Left lung (tissue), 10 donors: ENCODE results near the gene SEC22A. TPM values are rescaled to one million over a fixed set of nuclear protein-coding genes. Genes with fewer than 3 reads are reported as not detected.
A peak's percentile ranks its signal among the peaks of the same experiment; 100 is the strongest.

Experiments
- ATAC-seq: fragments of 200-7000 bp; cut with Tn5 transposase; one replicate; pipeline ENCODE4 v1.9.1; 2020; ENCODE audit warnings: moderate library complexity
- DNase-seq, 4 donors: peaks; one replicate each; pipeline ENCODE4 v3.0.0-alpha.2; 2013 to 2020
- H3K27ac ChIP-seq, 2 donors: fragments of 200-600 bp; sonication (generic) in 1 of 2; one replicate each; pipeline versions ENCODE4 v1.5.0 to v1.8.0; 2020 to 2021
- H3K27me3 ChIP-seq, 2 donors: fragments of 200-600 bp; sonication (generic) in 1 of 2; one replicate each; pipeline versions ENCODE4 v1.5.0 to v1.8.0; 2020 to 2021
- H3K36me3 ChIP-seq, 2 donors: fragments of 200-600 bp; sonication (generic) in 1 of 2; one replicate each; pipeline versions ENCODE4 v1.5.0 to v1.8.0; 2020 to 2021
- H3K4me1 ChIP-seq, 2 donors: fragments of 200-600 bp; one replicate each; pipeline ENCODE4 v1.8.0; 2021
- H3K4me3 ChIP-seq, 2 donors: fragments of 200-600 bp; sonication (generic) in 1 of 2; one replicate each; pipeline versions ENCODE4 v1.5.0 to v1.8.0; 2020 to 2021; ENCODE audit warnings: mild to moderate bottlenecking in 1 of 2
- H3K9me3 ChIP-seq, 2 donors: fragments of 200-600 bp; sonication (generic) in 1 of 2; one replicate each; pipeline versions ENCODE4 v1.5.0 to v1.8.0; 2020 to 2021
- CTCF ChIP-seq, 2 donors: fragments of 200-600 bp; sonication (generic) in 1 of 2; IDR thresholded peaks; one replicate each; pipeline versions ENCODE4 v1.5.0 to v1.8.0; 2021; ENCODE audit warnings: antibody characterized with exemption in 2 of 2
- intact Hi-C, 2 donors: fragments of 100-400 bp; cut with DNase I; formaldehyde crosslinking; loops; one replicate each; pipeline versions ENCODE4 v1.11.2 to v1.14.2; 2022
- polyA plus RNA-seq, 6 donors: library from polyadenylated mRNA; unstranded; fragments of 120-200 nt; gene quantifications; one replicate each; pipeline ENCODE4 v1.2.1, GENCODE V29; 2013; ENCODE audit not compliant: insufficient read length in 6 of 6
- total RNA-seq, 2 donors: library from RNA; stranded (reverse); fragmentation: NEBNext Ultra II Directional; extraction: Animal tissue kit (Norgen Biotek cat#: 25700); gene quantifications; one replicate each; pipeline ENCODE4 v1.2.1, GENCODE V29; 2021
- donor health status: DM: no; HTN: yes; CAD: no.
- donor health status: DM: no; HTN: no; CAD: no.

The SEC22A gene
- total and polyA plus RNA-seq, 8 donors = 15.7 to 35.9 (median 27.8) TPM

- H3K4me1 ChIP-seq = no peaks in the 10 kb centered on the region
- H3K9me3 ChIP-seq = no peaks in the 10 kb centered on the region
- H3K27me3 ChIP-seq = no peaks in the 10 kb centered on the region
- no peak for TF ChIP-seq CTCF (IDR thresholded peaks at IDR 0.05)
- no peaks in the 10 kb centered on the region for H3K36me3 ChIP-seq
- intact Hi-C loops = loop anchor here in 1 of 2 donors (10.0 kb wide), 1 partner anchor 314 kb away; no protein-coding TSS in a partner anchor
- H3K4me3 ChIP-seq = no peak overlapping the region
- ATAC-seq (no peak), DNase-seq (no peak)
- no peak overlapping the region for H3K27ac ChIP-seq
Measured at GRCh38 chr3:123258359-123258758, 56.6 kb downstream of the SEC22A start.

GRCh38 chr3:123258811-123259420 lies 57.2 kb downstream of the SEC22A start:
- Histone ChIP-seq H3K9me3 (no peaks in the 10 kb centered on the region), H3K27ac (no peak overlapping the region), H3K27me3 (no peaks in the 10 kb centered on the region), H3K4me3 (no peak overlapping the region), H3K4me1 (no peaks in the 10 kb centered on the region), H3K36me3 (no peaks in the 10 kb centered on the region)
- intact Hi-C loops = loop anchor here in 1 of 2 donors (10.0 kb wide), 1 partner anchor 314 kb away; no protein-coding TSS in a partner anchor
- peak in 2 of 4 donors; percentile 29 to 61 for DNase-seq
- peak; percentile 21 to 44 for TF ChIP-seq CTCF (IDR thresholded peaks at IDR 0.05)
- ATAC-seq = peak; percentile 79

GRCh38 chr3:123261666-123262065 lies 59.9 kb downstream of the SEC22A start:
- no peak for TF ChIP-seq CTCF (IDR thresholded peaks at IDR 0.05)
- Histone ChIP-seq H3K4me1 (no peaks in the 10 kb centered on the region), H3K27me3 (no peaks in the 10 kb centered on the region), H3K36me3 (no peaks in the 10 kb centered on the region), H3K4me3 (no peak overlapping the region), H3K27ac (no peak overlapping the region), H3K9me3 (no peaks in the 10 kb centered on the region)
- DNase-seq (no peak), ATAC-seq (peak; percentile 79)
- intact Hi-C loops = no loop called here

GRCh38 chr3:123262226-123262625 lies 60.5 kb downstream of the SEC22A start:
- intact Hi-C loops = no loop called here
- H3K27me3 ChIP-seq = no peaks in the 10 kb centered on the region
- no peak for DNase-seq
- H3K27ac ChIP-seq = no peak overlapping the region
- TF ChIP-seq CTCF (IDR thresholded peaks at IDR 0.05) = no peak
- peak; percentile 17 for ATAC-seq
- H3K9me3 ChIP-seq = no peaks in the 10 kb centered on the region
- no peak overlapping the region for H3K4me3 ChIP-seq
- no peaks in the 10 kb centered on the region for H3K36me3 ChIP-seq
- H3K4me1 ChIP-seq = no peaks in the 10 kb centered on the region

- Histone ChIP-seq H3K9me3 (no peaks in the 10 kb centered on the region), H3K27me3 (no peaks in the 10 kb centered on the region), H3K36me3 (no peaks in the 10 kb centered on the region), H3K4me1 (no peaks in the 10 kb centered on the region), H3K4me3 (no peak overlapping the region), H3K27ac (no peak overlapping the region)
- ATAC-seq (no peak), DNase-seq (no peak)
- no peak for TF ChIP-seq CTCF (IDR thresholded peaks at IDR 0.05)
- intact Hi-C loops = no loop called here
Measured at GRCh38 chr3:123262868-123263267, 61.1 kb downstream of the SEC22A start.
